ENCODE measurements around the gene ATP4A.

Gene ATP4A

DNA sequence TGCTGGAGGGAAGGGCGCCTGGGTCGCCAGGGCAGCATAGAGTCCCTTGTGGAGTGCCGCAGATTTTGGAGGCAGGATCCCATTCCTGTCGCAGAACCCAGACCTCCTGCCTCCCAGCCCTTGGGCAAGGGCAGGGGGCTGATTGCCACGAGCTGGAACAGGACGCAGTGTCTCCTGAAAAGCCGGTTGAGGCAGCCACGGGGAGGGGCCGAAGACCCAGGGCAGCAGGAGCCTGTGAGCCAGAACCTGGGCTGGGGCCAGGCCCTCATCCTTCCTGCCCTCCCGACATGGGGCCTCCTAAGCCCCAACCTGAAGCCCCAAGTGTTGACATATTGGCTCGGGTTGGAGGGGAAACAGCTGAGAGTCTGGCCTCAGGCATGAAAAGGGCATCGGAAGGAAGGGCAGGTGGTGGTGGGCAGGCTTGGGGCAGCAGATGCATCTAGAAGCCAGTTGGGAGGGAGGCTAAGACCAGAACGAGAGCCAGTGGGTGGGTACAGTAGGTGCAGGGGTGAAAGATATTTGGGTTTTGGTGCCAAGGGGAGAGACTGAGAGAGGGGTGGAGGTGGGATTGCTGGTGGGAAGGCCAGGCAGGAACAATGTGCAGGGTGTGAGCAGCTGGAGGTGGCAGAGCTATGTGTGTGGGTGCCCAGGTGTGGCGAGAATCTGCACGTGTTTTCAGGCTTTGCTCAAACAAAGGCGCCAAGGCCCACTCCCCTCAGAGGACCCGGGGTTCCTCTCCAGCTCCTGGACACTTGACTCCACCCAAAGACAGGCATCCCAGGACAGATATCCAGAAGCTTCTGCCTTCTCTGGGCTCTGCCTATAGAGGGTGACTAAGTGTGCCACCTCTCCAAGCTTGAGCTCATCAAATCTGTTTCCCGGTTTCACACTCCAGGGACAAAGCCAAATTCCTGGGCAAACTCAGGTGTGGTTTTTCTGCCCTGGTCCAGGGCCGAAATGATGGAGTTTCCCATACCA lies 33.9 kb downstream of the ATP4A start:
- H3K9me3 Mint-ChIP-seq = no peaks in the 10 kb centered on the region
- H3K27me3 Mint-ChIP-seq (ENCODE audit: low read depth, poor library complexity) = peaks cover 31% of the 10 kb centered on the region

DNA sequence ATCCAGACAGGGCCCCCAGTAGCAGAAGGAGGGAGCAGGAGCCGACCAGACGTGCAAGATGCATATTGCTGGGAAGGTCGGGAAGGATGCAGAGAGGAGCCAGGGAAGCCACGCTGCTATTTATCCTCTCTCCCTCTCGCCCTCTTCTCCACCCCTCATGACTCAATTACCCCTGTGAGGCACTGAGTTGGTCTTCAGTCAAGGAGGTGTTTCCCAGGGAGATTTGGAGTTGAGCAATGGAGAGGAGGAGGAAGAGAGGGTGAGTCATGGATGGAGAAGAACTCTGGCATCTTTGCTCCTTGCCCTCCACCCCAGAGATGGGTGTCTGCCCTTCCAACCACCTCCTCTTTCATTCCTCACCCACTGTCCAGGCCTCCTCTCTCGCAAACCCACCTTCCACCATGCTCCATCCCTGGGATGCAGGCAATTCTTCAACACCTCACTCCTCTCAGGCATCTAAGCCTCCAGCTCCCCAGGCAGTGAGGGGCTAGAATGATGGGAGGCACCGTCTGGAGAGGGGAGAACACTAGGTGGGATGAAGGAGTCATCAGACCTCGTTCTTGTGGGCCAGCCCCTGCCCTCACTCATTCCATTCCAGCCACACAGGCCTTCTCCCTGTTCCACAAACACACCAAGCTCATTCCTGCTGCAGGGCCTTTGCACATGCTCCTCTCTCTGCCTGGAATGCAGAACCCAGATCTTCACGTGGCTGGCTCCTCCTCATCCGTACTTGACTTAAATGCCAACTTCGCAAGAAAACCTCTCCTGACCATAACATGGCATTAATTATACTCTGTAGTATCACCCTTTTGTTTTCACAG lies 35.0 kb downstream of the ATP4A start, which contains the start of gene SBSN:
SBSN (minus strand) TSS at position 94 of the 821 bp plus-strand sequence; CDS start at position 64, 30 bp downstream.
- H3K27ac Mint-ChIP-seq = no peak within 1 kb of the TSS
- TF ChIP-seq, protein P1, sequence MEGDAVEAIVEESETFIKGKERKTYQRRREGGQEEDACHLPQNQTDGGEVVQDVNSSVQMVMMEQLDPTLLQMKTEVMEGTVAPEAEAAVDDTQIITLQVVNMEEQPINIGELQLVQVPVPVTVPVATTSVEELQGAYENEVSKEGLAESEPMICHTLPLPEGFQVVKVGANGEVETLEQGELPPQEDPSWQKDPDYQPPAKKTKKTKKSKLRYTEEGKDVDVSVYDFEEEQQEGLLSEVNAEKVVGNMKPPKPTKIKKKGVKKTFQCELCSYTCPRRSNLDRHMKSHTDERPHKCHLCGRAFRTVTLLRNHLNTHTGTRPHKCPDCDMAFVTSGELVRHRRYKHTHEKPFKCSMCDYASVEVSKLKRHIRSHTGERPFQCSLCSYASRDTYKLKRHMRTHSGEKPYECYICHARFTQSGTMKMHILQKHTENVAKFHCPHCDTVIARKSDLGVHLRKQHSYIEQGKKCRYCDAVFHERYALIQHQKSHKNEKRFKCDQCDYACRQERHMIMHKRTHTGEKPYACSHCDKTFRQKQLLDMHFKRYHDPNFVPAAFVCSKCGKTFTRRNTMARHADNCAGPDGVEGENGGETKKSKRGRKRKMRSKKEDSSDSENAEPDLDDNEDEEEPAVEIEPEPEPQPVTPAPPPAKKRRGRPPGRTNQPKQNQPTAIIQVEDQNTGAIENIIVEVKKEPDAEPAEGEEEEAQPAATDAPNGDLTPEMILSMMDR (IDR thresholded peaks at IDR 0.05) = no peak
- peaks cover 17% of the 10 kb centered on the region for H3K4me1 Mint-ChIP-seq
- DNase-seq = no peak
- H3K36me3 Mint-ChIP-seq (ENCODE audit: low read depth) = peaks cover 5% of the 10 kb centered on the region
- H3K9me3 Mint-ChIP-seq = no peaks in the 10 kb centered on the region
- H3K4me3 Mint-ChIP-seq = no peak within 1 kb of the TSS
- peaks cover 31% of the 10 kb centered on the region for H3K27me3 Mint-ChIP-seq (ENCODE audit: low read depth, poor library complexity)

More for the DNA sequence above, 33.9 kb downstream of the ATP4A start:
- Mint-ChIP-seq H3K4me1 (peaks cover 12% of the 10 kb centered on the region), H3K4me3 (no peak overlapping the region), H3K36me3 (ENCODE audit: low read depth) (peaks cover 5% of the 10 kb centered on the region), H3K27ac (no peak overlapping the region)
- TF ChIP-seq, protein P1 (IDR thresholded peaks at IDR 0.05) = no peak
- DNase-seq = no peak

DNA sequence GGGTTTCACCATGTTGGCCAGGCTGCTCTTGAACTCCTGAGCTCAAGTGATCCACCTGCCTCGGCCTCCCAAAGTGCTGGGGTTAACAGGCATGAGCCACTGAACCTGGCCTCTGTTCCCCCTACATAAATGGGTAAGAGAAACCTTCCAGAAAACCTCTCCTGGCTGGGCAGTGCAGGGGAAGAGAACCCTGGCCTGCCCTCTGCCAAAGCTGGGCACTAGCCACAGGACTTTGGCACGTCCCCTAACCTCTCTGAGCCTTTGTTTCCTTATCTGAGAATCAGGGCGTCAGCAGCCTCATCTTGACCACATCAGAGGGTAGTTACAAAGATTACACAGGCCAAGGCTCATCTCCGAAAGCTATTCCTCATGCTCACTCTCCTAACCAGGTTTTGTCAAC lies 37.6 kb downstream of the ATP4A start:
- Mint-ChIP-seq H3K27me3 (ENCODE audit: low read depth, poor library complexity) (peaks cover 25% of the 10 kb centered on the region), H3K36me3 (ENCODE audit: low read depth) (no peaks in the 10 kb centered on the region), H3K27ac (no peak overlapping the region), H3K4me3 (no peak overlapping the region), H3K9me3 (no peaks in the 10 kb centered on the region), H3K4me1 (peaks cover 17% of the 10 kb centered on the region)
- no peak for DNase-seq
- TF ChIP-seq, protein P1 (IDR thresholded peaks at IDR 0.05) = no peak

DNA sequence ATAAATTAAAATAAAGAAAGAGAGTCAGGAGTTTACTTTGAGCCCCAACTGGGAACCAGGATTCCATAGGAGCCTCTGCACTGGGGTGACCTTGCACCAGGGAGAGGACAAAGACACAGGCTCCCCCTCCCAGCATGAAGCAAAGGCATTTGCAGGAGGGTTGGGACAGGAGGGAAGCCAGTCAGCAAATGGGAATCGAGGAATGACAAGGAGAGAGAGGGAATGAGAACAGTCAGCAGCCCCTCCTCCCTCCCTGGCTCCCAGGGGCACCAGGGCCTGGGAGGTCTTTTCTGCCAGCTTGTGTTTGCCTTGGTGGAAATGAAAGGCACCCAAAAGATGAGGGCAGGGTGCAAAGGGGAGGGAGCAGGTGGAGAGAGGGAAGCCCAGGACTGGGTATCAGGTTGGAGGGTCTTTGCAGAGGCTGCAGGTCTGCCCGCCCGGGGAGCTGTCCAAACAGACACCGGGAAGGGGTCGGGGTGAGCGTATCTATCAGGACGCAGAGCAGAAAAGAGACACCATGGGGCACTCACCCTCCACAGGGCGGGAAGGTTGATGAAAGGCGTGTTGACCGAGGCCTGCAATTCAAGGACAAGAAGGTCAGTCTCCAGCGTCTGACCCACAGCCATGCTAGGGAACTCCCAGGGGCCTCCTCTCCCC lies 39.1 kb downstream of the ATP4A start:
- DNase-seq = peak; percentile 41
- TF ChIP-seq, protein P1 (IDR thresholded peaks at IDR 0.05) = no peak
- Mint-ChIP-seq H3K4me1 (peaks cover 17% of the 10 kb centered on the region), H3K36me3 (ENCODE audit: low read depth) (no peaks in the 10 kb centered on the region), H3K4me3 (no peak overlapping the region), H3K27ac (no peak overlapping the region), H3K27me3 (ENCODE audit: low read depth, poor library complexity) (peaks cover 20% of the 10 kb centered on the region), H3K9me3 (no peaks in the 10 kb centered on the region)

DNA sequence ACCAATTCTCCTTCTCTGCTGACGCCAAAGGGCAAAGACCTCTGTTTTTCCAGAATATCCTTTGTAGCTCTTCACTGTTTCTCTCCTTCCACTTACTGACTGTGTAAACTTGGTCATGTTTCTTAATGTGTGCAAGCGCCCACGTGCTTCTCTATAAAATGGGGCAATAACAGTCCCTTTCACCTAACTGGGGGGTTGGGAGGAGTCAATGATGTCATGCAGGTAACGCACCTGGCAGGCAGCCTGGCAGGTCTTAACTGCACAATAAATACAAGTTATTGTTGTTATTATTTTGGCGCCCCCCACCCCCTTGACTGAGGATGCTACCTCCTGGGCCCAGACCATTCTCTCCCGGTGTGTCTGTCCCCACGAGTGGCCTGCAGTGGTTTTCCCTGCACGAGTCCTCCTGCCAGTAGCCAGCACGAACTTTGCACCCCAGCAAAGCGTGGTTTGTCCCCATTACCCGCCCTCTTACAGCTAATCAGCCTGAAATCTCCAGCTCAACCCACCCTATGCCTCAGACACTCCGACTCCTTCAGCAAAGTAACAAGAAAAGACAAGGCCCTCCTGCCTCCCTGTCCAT lies 40.6 kb downstream of the ATP4A start:
- Mint-ChIP-seq H3K27me3 (ENCODE audit: low read depth, poor library complexity) (peaks cover 22% of the 10 kb centered on the region), H3K9me3 (no peaks in the 10 kb centered on the region), H3K36me3 (ENCODE audit: low read depth) (no peaks in the 10 kb centered on the region), H3K4me1 (peaks cover 17% of the 10 kb centered on the region), H3K27ac (no peak overlapping the region), H3K4me3 (no peak overlapping the region)
- TF ChIP-seq, protein P1 (IDR thresholded peaks at IDR 0.05) = no peak
- no peak for DNase-seq
